ENCODE results near the gene NDUFB4. TPM values are rescaled to one million over a fixed set of nuclear protein-coding genes. Genes with fewer than 3 reads are reported as not detected.
"Not testable (repeated sequence)": the region's sequence is repeated elsewhere in the genome, so short reads cannot be mapped to it uniquely, and the experiment has no call there.

Gene NDUFB4
- total RNA-seq, 1 experiment from 2014 or later = 323 TPM

- DNase-seq (ENCODE audit: low read depth) = peak; percentile 20
These were observed 26.7 kb upstream of the NDUFB4 start for GRCh38 chr3:120569222-120570057.

DNA sequence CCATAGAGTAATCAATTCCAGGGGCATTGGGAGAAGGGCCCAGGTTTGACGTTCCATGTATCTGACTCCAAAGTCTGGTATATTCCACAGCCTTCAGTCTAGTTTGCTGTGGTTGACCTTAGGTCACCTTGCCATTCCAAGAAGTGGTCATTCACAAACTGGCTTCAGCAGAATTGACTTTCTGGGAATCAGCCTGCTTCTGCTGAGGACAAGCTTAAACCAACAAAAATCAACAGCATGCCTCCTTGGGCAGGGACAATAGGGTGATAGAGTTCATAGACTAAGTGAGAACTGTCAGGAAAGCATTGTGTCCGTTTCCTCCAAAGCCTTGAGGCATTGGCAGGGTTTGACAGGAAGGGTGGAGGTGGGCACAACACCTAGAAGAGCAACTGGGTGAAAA is 24.1 kb upstream of the NDUFB4 start:
- DNase-seq (ENCODE audit: low read depth) = no peak

- DNase-seq (ENCODE audit: low read depth) = no peak
These were observed 8.7 kb upstream of the NDUFB4 start for GRCh38 chr3:120587332-120587975.

GRCh38 chr3:120595788-120596115 is 384 bp upstream of the NDUFB4 start:
- no peak for DNase-seq (ENCODE audit: low read depth)

DNA sequence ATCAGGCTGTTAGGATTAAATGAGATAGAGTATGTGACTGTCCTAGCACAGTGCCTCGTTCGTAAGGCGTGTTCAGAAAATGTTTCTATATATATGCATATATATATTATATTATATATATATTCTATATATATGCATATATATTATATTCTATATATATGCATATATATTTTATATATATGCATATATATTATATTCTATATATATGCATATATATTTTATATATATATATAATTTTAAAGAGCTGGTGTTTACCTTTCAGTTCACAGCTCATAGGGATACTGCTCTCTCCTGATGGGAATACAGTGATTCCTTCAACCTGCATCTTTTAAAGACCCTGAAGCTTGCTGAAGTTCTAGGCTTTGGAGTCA is 702 bp downstream of the NDUFB4 start:
- no peak for DNase-seq (ENCODE audit: low read depth)

DNA sequence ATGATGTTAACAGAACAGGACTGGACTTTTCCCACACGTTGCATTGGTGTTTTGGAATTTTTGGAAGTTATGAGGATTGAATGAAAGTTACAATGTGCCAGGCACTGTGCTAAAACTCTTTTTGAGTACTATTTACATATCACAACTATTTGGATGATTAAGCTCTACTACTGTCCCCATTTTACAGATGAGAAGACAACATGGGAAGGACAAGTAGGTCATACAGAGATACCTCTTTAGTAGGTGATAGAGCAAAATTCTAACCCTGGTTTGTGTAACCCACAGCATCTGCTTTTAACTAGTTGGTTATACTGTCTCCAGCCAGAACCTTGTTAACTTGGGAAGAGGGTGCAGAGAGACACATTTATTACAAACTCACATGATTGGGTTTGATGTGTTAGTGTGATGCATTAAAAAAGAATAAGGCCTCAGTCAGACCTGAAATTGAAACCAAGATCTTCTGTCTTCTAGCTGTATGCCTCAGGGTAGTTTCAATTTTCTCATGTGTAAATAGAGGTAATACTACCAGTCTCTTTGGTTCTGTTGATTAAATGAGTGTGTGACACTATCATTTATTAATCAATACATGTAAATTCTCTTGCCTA is 1.4 kb downstream of the NDUFB4 start:
- peak; percentile 6 for DNase-seq (ENCODE audit: low read depth)

DNA sequence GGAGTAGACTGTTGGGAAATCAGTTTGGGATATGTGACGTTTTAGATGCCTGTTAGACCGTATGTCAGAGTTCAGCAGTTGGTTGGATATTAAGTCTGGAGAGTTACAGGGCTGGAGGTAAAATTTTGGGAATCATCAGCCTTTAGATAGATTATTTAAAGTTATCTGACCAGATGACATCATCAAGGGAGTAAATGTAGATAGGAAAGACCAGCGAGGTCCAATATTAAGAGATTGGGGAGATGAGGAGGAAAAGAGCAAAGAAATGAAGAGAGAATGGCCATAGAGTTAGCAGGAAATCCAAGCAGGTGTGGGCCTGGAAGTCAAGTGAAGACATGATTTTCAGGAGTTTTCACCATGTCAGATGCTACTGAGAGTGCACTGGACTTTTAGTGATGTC is 3.1 kb downstream of the NDUFB4 start:
- no peak for DNase-seq (ENCODE audit: low read depth)

DNA sequence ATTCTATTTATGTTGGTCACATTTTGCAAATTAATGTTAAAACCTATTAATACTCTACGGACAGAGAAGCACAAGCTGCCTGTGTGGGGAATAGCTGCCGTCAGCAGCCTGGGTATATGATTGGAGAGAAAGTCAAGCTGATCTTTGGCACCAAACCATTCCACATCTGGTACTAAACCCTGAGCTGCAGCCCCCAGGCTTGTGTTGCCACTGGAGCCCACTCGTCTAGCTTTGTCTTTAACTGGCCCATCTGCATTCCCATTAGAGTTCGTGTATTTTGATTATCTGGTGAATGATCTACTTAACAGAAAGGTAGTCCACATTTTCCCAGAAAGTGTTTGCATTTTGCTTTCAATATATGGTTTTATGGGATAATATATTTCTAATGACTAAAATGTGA is 5.4 kb downstream of the NDUFB4 start:
- no peak for DNase-seq (ENCODE audit: low read depth)

DNA sequence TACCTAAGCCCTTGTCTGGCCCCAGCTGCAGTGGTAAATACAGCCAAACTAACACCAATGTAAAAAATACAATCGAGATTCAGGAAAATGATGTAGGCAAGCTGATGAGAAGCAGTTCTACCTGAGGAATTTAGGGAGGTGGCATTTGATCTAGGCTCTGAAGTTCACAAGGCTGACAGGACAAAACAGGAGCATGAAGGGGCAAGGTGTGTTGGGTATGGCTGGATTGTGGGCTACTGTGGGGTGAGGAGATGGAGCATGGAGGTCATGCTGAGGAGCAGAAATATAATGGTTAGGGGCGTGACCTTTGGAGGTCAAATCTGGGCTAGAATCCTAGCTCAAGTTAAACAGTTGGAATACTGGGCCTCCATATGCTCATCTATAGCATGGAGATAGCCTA is 6.5 kb downstream of the NDUFB4 start:
- no peak for DNase-seq (ENCODE audit: low read depth)

DNA sequence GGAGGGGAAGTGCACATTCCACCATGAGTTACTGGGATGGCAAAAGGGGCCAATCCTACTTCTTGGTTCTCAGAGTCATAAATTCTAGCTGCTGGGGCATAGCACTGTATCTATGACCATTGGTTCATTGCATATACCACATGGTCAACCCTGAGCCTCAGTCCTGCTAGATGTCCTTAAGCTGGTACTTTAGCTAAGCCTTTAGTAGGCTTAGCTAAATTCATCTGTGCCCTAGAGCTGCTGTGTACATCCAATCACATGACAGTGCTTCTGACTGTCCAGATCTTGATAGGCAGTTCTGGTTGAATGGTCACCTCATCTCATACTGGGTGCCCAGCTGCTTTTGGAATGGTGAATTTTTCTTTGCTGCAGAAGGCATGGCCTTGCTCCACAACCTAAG is 8.2 kb downstream of the NDUFB4 start:
- DNase-seq (ENCODE audit: low read depth) = no peak

DNA sequence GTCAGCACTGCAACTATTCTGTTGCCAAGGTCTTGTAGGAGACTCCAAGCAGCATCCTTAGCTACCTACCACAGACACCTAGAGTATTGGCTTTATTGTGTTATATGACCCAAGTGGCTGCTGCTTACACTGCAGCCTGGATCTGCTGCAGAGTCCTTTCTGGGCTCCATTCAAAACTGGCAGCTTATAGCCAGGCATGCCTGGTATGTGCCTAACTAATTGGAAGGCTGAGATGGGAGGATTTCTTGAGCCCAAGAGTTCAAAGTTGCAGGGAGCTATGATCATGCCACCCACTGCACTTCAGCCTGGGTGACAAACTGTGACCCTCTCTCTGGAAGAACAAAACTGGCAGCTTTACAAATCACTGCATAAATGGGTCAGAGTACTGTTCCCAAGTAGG is 8.6 kb downstream of the NDUFB4 start:
- no peak for DNase-seq (ENCODE audit: low read depth)

- DNase-seq (ENCODE audit: low read depth) = no peak
These were observed 12.4 kb downstream of the NDUFB4 start for GRCh38 chr3:120608506-120608905.

DNA sequence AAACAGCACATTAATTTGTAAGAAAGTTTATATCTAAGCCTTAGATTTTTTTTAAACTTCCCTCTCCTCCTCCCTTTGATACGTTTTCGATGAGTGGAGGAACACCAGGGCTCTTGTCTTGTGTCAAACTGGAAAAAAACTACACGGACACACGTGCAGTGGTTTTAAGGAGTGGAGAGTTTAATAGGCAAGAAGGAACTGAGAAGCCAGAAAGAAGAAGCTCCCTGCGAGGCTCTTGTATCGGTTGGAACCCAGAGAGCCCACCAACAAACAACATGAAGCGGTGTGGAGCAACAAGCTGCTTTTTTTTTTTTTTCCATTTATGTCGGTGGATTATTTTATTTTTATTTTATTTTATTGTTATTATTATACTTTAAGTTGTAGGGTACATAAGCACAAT is 18.6 kb downstream of the NDUFB4 start:
- no peak for DNase-seq (ENCODE audit: low read depth)

DNA sequence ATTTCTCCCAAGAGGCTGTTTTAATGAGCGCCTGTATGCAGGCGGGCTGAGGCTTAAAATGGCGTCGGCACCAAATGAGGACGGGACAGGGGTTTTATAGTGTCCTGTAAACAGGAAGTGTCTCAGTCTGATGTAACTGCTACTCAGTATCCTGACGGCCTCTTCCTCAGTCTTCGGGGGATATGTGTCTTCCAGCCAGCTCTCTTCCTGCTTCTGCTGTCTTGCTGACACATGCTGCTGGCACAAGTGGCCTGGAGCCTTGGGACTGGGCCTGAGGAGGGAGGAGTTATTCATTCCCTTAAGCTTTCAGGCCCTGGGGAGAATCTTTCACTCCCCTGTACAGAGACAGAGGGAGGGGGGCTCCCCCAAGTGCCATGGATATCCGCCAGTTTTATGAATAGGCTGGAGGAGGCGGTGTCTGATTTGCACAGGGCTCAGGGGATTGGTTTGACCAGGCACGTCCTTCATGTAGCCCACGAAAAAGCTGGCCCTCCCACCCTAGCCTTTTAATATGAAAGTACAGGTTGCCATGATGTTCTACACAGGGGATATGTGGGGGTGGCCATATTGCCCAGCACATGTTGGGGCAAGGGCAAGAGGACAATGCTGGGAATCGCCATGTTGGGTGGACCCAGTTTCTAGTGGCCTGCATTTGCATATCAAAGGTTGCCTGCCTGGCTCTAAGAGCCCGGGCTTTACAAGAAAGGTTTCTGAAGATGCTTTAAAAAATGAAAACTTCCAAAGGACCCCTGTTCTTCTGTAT is 19.9 kb downstream of the NDUFB4 start:
- peak; percentile 78 for DNase-seq (ENCODE audit: low read depth)

DNA sequence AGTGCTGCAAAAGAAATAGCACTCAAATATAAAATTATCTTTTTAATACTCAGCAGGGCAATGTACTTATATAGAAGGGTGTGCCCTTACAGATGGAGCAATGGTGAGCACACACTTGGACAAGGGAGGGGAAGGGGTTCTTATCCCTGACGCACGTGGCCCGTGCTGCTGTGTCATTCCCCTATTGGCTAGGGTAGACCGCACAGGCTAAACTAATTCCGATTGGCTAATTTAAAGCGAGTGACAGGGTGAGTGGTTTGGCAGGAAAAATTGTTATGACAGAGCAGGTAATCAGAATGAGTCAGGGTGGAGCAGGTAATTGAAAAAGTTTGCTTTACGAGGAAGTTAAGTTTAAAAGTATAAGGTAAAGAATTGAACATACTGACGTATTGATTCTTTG is 20.6 kb downstream of the NDUFB4 start:
- DNase-seq (ENCODE audit: low read depth) = not testable (repeated sequence)

GRCh38 chr3:120622457-120622856 is 26.3 kb downstream of the NDUFB4 start:
- DNase-seq (ENCODE audit: low read depth) = no peak

DNA sequence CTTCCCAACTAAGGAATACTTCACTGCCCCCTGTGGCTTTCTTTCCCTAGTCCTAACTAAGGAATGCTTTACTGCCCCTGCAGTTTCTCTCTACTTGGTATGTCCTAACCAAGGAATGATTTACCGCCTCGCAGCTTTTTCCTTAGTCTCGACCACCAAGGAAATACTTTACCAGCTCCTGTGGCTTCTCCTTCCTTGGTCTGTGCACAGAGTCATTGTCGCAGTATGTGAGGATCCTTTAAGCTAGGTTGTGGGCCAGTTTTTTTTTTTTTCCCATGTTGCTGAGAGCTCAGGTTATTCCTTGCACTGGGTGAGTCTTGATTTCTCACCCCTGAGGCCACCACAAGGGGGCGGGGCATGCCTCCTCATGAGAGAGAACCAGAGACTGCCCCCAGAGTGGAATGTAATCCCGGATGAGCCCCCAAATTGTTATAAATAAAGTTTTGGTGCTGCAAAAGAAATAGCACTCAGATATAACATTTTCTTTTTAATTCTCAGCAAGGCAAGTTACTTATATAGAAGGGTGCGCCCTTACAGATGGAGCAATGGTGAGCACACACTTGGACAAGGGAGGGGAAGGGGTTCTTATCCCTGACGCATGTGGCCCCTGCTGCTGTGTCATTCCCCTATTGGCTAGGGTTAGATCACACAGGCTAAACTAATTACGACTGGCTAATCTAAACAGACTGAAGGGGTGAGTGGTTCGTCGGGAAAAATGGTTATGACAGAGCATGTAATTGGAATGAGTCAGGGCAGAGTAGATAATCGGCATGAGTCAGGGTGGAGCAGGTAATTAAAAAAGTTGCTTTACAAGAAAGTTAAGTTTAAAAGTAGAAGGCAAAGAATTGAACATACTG is 27.0 kb downstream of the NDUFB4 start:
- DNase-seq (ENCODE audit: low read depth) = peak; percentile 87

GRCh38 chr3:120623727-120624093 is 27.6 kb downstream of the NDUFB4 start:
- no peak for DNase-seq (ENCODE audit: low read depth)

GRCh38 chr3:120625159-120625586 is 29.0 kb downstream of the NDUFB4 start:
- DNase-seq (ENCODE audit: low read depth) = peak; percentile 15

GRCh38 chr3:120634539-120634938 is 38.4 kb downstream of the NDUFB4 start:
- no peak for DNase-seq (ENCODE audit: low read depth)

GRCh38 chr3:120636795-120637401 is 40.8 kb downstream of the NDUFB4 start:
- no peak for DNase-seq (ENCODE audit: low read depth)

Data from RPMI7951 (cell line).